HG03354 (cell line): ENCODE results near the gene EPN3.
A peak's percentile ranks its signal among the peaks of the same experiment; 100 is the strongest.

ENCODE experiments used
- ATAC-seq: cut with Tn5 transposase; IDR thresholded peaks from one replicate; pipeline ENCODE4 v1.9.1; 2021; ENCODE audit warnings: mild to moderate bottlenecking; ENCODE audit not compliant: unreplicated experiment, poor library complexity, severe bottlenecking

Gene EPN3

GRCh38 chr17:50508573-50509460 lies 23.7 kb upstream of the EPN3 start:
- ATAC-seq: no peak

DNA sequence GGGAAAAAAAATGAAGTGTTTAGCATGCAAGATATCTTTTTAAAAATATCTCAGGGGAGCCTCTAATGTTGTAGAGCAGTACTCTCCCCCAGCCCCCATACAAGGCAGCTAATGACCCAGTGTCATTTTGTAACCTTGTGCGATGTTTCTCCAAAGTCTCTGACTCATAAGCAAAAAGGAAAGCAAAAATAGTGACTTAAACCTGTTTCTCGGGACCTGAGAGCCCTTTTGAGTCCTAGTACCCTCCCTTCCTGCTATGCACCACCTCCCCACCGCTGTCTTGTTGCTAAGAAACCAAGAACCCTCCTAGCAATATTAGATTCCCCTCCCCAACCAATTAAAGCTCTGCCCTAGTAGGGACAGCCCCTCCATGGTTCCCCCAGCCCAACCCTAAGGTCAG lies 21.5 kb upstream of the EPN3 start:
- peak; percentile 90 for ATAC-seq

- no peak for ATAC-seq
Observed at GRCh38 chr17:50513495-50513894, 19.0 kb upstream of the EPN3 start.

DNA sequence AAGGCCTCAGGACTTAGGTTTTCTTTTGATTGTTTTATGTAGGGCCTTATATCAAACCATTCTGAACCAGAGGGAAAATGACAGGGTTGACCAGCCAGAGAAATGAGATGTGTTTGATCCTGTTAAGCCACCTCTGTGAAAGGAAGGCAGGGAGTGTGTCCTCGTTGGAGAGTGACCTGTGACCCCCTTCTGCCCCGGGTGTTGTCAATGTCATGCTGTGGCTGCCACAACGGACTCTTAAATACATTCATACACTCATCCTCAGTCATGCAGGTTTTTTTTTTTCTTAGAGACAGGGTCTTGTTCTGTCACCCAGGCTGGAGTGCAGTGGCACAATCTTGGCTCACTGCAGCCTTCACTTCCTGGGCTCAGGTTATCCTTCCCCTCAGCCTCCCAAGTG lies 18.1 kb upstream of the EPN3 start:
- no peak for ATAC-seq

- no peak for ATAC-seq
Observed at GRCh38 chr17:50514936-50515702, 17.4 kb upstream of the EPN3 start.

DNA sequence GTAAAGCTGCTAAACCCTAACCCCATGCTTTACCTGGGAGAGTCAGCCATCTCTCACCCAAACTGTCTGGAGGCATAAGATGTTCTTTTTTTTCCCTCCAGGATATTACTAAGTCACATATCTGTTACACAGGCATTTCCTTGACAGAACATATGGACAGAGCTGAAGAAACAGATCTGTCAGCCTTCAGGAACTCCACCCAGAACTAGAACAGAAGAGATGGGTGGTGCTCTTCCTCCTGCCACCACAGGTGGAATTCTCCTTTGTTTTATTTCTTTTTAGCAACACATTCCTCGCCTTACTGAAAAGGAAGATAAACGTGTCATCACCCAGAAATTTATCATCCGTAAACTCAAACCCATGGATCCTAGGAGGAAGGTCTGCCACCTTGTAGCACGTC lies 15.5 kb upstream of the EPN3 start:
- no peak for ATAC-seq

GRCh38 chr17:50517504-50518383 lies 14.8 kb upstream of the EPN3 start:
- no peak for ATAC-seq

DNA sequence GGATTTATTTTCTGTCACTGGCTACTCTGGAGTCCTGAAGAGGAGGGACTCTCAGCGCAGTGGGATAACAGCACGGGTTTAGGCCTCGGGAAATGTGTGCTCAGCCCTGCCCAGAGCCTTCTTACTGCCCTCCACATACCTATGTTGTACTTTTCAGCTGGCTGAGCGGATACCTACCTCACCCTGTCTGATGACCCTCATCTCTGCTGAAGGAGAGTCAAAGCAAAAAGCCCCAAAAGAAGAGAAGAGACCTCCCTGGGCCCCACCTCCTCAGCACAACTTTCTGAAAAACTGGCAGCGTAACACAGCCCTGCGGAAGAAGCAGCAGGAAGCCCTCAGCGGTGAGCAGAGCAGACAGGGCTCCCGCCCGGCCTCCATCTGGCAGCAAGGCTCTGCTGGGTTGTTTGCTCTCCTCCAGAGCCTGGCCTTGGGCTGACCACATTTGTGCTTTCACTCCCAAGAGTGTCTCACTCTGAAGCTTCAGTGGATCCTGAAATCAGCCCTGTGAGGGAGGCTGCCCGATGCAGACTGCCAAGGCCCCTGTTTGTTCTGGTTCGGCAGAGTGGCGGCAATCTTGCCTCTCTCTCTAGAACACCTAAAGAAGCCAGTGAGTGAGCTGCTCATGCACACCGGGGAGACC lies 14.0 kb upstream of the EPN3 start:
- no peak for ATAC-seq

DNA sequence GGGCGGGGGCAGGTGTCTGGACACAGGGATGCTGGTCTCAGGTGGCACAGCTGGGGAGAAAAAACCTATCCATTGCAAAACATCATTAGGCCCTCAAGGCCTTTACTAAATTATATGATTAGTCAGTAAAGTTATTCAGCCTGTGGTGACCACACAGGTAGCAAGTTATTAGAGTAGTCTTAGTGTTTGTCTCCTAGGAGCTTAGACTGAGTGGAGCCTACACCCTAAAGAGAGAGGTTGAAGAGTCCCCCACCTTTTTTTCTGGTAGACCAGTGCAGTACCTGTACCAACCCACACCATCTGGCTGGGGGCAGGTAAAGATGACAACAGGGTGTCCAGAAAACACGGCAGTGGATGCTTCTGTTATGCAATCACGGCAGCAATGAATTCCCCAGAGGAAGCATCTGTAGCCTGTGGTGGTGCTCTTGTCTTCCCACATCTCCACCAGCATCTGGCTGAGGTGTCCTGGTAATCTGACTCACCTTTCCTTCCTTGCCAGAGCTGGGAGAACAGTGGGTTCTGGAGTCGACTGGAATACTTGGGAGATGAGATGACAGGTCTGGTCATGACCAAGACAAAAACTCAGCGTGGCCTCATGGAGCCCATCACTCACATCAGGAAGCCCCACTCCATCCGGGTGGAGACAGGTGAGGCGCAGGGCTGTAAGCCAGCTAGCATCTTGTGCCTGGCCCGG lies 13.2 kb upstream of the EPN3 start:
- ATAC-seq: no peak

GRCh38 chr17:50520483-50520882 lies 12.1 kb upstream of the EPN3 start:
- no peak for ATAC-seq

GRCh38 chr17:50521514-50521913 lies 11.0 kb upstream of the EPN3 start:
- no peak for ATAC-seq

- no peak for ATAC-seq
Observed at GRCh38 chr17:50522766-50523165, 9.8 kb upstream of the EPN3 start.

- ATAC-seq: no peak
Observed at GRCh38 chr17:50523208-50523607, 9.3 kb upstream of the EPN3 start.

DNA sequence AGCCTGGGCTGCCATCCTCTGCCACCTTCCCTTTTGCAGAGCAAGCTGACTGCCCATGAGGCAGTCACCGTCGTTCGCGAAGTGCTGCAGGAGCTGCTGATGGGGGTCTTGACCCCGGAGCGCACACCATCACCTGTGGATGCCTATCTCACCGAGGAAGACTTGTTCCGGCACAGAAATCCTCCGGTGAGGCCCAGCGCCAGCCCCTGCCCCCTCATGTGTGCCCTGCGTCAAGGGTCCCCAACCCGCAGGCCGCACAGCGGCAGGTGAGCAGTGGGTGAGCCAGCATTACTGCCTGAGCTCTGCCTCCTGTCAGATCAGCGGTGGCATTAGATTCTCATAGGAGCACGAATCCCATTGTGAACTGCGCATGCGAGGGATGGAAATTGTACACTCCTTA lies 7.7 kb upstream of the EPN3 start:
- ATAC-seq: no peak

GRCh38 chr17:50527155-50527762 lies 5.3 kb upstream of the EPN3 start:
- no peak for ATAC-seq

- no peak for ATAC-seq
Observed at GRCh38 chr17:50527949-50528474, 4.5 kb upstream of the EPN3 start.

DNA sequence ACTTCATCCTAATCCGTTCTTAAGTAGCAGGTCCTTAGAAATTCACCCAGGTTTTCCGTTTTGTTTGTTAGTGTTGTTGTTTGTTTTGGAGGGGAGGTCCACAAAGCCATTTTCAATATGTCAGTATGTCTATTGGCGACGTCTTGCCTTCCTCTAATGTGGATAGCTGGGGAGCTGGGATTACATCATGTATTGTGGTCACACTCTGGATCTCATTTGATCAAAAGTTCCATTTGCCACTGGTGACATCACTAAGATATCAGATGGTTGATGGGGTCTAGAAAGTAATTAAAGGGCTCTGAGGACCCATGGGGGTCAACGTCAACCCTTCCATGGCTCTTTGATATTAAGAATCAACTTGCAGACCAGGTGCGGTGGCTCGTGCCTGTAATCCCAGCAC lies 2.7 kb upstream of the EPN3 start:
- ATAC-seq: no peak

GRCh38 chr17:50531428-50532025 lies 1.0 kb upstream of the EPN3 start:
- no peak for ATAC-seq
